Natural killer cell treated with Interleukin-12 subunit alpha and Interleukin-12 subunit beta and Interleukin-15 and Interleukin-18, amount 100 ng/mL, for 72 hours (primary cell): ENCODE data around the gene ECHS1. TPM values are rescaled to one million over a fixed set of nuclear protein-coding genes. Genes with fewer than 3 reads are reported as not detected.
"Not testable (repeated sequence)": the region's sequence is repeated elsewhere in the genome, so short reads cannot be mapped to it uniquely, and the experiment has no call there.

ENCODE experiments used
- ATAC-seq, 2 donors: fragments of 150-1000 bp; cut with Tn5 transposase in 1 of 2; sonication (Bioruptor Pico), chemical (Tn5 transposase) in 1 of 2; 2 replicates each; pipeline ENCODE4 v1.10.0; 2021
- DNase-seq: peaks from one replicate; pipeline ENCODE4 v3.0.0; 2022; ENCODE audit warnings: low spot score
- H3K27ac Mint-ChIP-seq, 2 donors: 1 replicate in 1 of 2; 2 replicates in 1 of 2; pipeline ENCODE4 v1.8.0; 2022; ENCODE audit warnings: mixed read lengths in 2 of 2, mild to moderate bottlenecking in 1 of 2, moderate library complexity in 1 of 2
- H3K27me3 Mint-ChIP-seq, 2 donors: 1 replicate in 1 of 2; 2 replicates in 1 of 2; pipeline ENCODE4 v1.8.0; 2022; ENCODE audit warnings: mixed read lengths in 2 of 2
- H3K36me3 Mint-ChIP-seq: one replicate; pipeline ENCODE4 v1.8.0; 2022; ENCODE audit warnings: mixed read lengths
- H3K4me1 Mint-ChIP-seq, 2 donors: 1 replicate in 1 of 2; 2 replicates in 1 of 2; pipeline ENCODE4 v1.8.0; 2022; ENCODE audit warnings: low read depth in 2 of 2, mixed read lengths in 2 of 2, mild to moderate bottlenecking in 1 of 2
- H3K4me3 Mint-ChIP-seq: one replicate; pipeline ENCODE4 v1.8.0; 2022; ENCODE audit warnings: mixed read lengths
- H3K9me3 Mint-ChIP-seq: 2 replicates; pipeline ENCODE4 v1.8.0; 2022; ENCODE audit warnings: mixed read lengths
- total RNA-seq, 2 donors: library from RNA; stranded (reverse); gene quantifications; one replicate each; pipeline ENCODE4 v1.2.3, GENCODE V29; 2022

The ECHS1 gene
- total RNA-seq, 2 donors from 2014 or later: 44.5 to 52.7 TPM

GRCh38 chr10:133329491-133330202, 43.5 kb downstream of the ECHS1 start:
- Mint-ChIP-seq H3K4me1 (peaks cover 8 to 10% of the 10 kb centered on the region in 2 donors), H3K36me3 (no peaks in the 10 kb centered on the region), H3K27ac (no peak overlapping the region), H3K9me3 (no peaks in the 10 kb centered on the region), H3K27me3 (peaks cover 50 to 62% of the 10 kb centered on the region in 2 donors), H3K4me3 (peak overlapping the region; percentile 58)
- DNase-seq (peak; percentile 80), ATAC-seq (peak; percentile 87 to 89)

- ATAC-seq: no peak
- Mint-ChIP-seq H3K27me3 (peaks cover 47 to 58% of the 10 kb centered on the region in 2 donors), H3K36me3 (no peaks in the 10 kb centered on the region)
Measured at GRCh38 chr10:133328358-133329343, 44.5 kb downstream of the ECHS1 start.

GRCh38 chr10:133327651-133328357, 45.4 kb downstream of the ECHS1 start:
- H3K36me3 Mint-ChIP-seq: no peaks in the 10 kb centered on the region
- no peak overlapping the region for H3K27ac Mint-ChIP-seq
- peaks cover 39 to 49% of the 10 kb centered on the region in 2 donors for H3K27me3 Mint-ChIP-seq

More at GRCh38 chr10:133328358-133329343, 44.5 kb downstream of the ECHS1 start:
- peaks cover 4 to 8% of the 10 kb centered on the region in 2 donors for H3K4me1 Mint-ChIP-seq
- H3K27ac Mint-ChIP-seq: no peak overlapping the region
- H3K4me3 Mint-ChIP-seq: no peak overlapping the region
- no peak for DNase-seq
- H3K9me3 Mint-ChIP-seq: no peaks in the 10 kb centered on the region

GRCh38 chr10:133326745-133327650, 46.2 kb downstream of the ECHS1 start:
- ATAC-seq (no peak), DNase-seq (no peak)
- no peak overlapping the region for H3K4me3 Mint-ChIP-seq
- H3K27ac Mint-ChIP-seq: no peak overlapping the region
- no peaks in the 10 kb centered on the region for H3K36me3 Mint-ChIP-seq
- H3K4me1 Mint-ChIP-seq: peaks cover 4 to 8% of the 10 kb centered on the region in 2 donors
- H3K27me3 Mint-ChIP-seq: peaks cover 31 to 41% of the 10 kb centered on the region in 2 donors
- H3K9me3 Mint-ChIP-seq: no peaks in the 10 kb centered on the region

More at GRCh38 chr10:133327651-133328357, 45.4 kb downstream of the ECHS1 start:
- Mint-ChIP-seq H3K4me1 (peaks cover 4 to 8% of the 10 kb centered on the region in 2 donors), H3K4me3 (no peak overlapping the region), H3K9me3 (no peaks in the 10 kb centered on the region)
- ATAC-seq: no peak
- no peak for DNase-seq

- ATAC-seq (no peak), DNase-seq (no peak)
- no peaks in the 10 kb centered on the region for H3K36me3 Mint-ChIP-seq
- no peaks in the 10 kb centered on the region for H3K9me3 Mint-ChIP-seq
- peaks cover 4 to 8% of the 10 kb centered on the region in 2 donors for H3K4me1 Mint-ChIP-seq
- peak overlapping the region; percentile 20 for H3K4me3 Mint-ChIP-seq
- H3K27ac Mint-ChIP-seq: no peak overlapping the region
- peaks cover 29 to 33% of the 10 kb centered on the region in 2 donors for H3K27me3 Mint-ChIP-seq
Measured at GRCh38 chr10:133326223-133326551, 47.0 kb downstream of the ECHS1 start.

- H3K27ac Mint-ChIP-seq: no peak overlapping the region
- peaks cover 23 to 28% of the 10 kb centered on the region in 2 donors for H3K27me3 Mint-ChIP-seq
Measured at GRCh38 chr10:133325440-133326222, 47.5 kb downstream of the ECHS1 start.

GRCh38 chr10:133324857-133325260, 48.3 kb downstream of the ECHS1 start:
- H3K27me3 Mint-ChIP-seq: peaks cover 26 to 31% of the 10 kb centered on the region in 2 donors
- no peak overlapping the region for H3K4me3 Mint-ChIP-seq
- ATAC-seq (no peak), DNase-seq (no peak)
- H3K4me1 Mint-ChIP-seq: peaks cover 2 to 6% of the 10 kb centered on the region in 2 donors
- no peaks in the 10 kb centered on the region for H3K36me3 Mint-ChIP-seq
- H3K27ac Mint-ChIP-seq: no peak overlapping the region
- H3K9me3 Mint-ChIP-seq: no peaks in the 10 kb centered on the region

More at GRCh38 chr10:133325440-133326222, 47.5 kb downstream of the ECHS1 start:
- Mint-ChIP-seq H3K9me3 (no peaks in the 10 kb centered on the region), H3K4me3 (peak overlapping the region; percentile 57), H3K36me3 (no peaks in the 10 kb centered on the region), H3K4me1 (peaks cover 4 to 8% of the 10 kb centered on the region in 2 donors)
- ATAC-seq (no peak), DNase-seq (no peak)

GRCh38 chr10:133324198-133324792, 48.9 kb downstream of the ECHS1 start:
- no peaks in the 10 kb centered on the region for H3K9me3 Mint-ChIP-seq
- no peak overlapping the region for H3K27ac Mint-ChIP-seq
- peaks cover 3 to 6% of the 10 kb centered on the region in 2 donors for H3K4me1 Mint-ChIP-seq
- H3K27me3 Mint-ChIP-seq: peaks cover 26 to 29% of the 10 kb centered on the region in 2 donors
- ATAC-seq (peak; percentile 65 to 78), DNase-seq (no peak)
- no peaks in the 10 kb centered on the region for H3K36me3 Mint-ChIP-seq
- H3K4me3 Mint-ChIP-seq: no peak overlapping the region

- not testable (repeated sequence) for DNase-seq, H3K4me3 Mint-ChIP-seq, H3K9me3 Mint-ChIP-seq, ATAC-seq, H3K4me1 Mint-ChIP-seq, H3K27ac Mint-ChIP-seq, H3K36me3 Mint-ChIP-seq
- H3K27me3 Mint-ChIP-seq: peaks cover 22 to 25% of the 10 kb centered on the region in 2 donors
Measured at GRCh38 chr10:133322064-133322709, 51.0 kb downstream of the ECHS1 start.

GRCh38 chr10:133320852-133321422, 52.2 kb downstream of the ECHS1 start:
- not testable (repeated sequence) for H3K27ac Mint-ChIP-seq, DNase-seq, H3K4me3 Mint-ChIP-seq, H3K4me1 Mint-ChIP-seq, ATAC-seq, H3K36me3 Mint-ChIP-seq, H3K9me3 Mint-ChIP-seq
- H3K27me3 Mint-ChIP-seq: peaks cover 13 to 16% of the 10 kb centered on the region in 2 donors

- peaks cover 10 to 16% of the 10 kb centered on the region in 2 donors for H3K27me3 Mint-ChIP-seq
- no peak overlapping the region for H3K27ac Mint-ChIP-seq
- H3K9me3 Mint-ChIP-seq: no peaks in the 10 kb centered on the region
- peaks cover 8 to 10% of the 10 kb centered on the region in 2 donors for H3K4me1 Mint-ChIP-seq
- no peaks in the 10 kb centered on the region for H3K36me3 Mint-ChIP-seq
- H3K4me3 Mint-ChIP-seq: peak overlapping the region; percentile 63
- peak; percentile 85 for DNase-seq
- peak; percentile 96 to 97 for ATAC-seq
Measured at GRCh38 chr10:133318494-133319127, 54.5 kb downstream of the ECHS1 start.
